ENCODE data around the gene SEMA5A. TPM values are rescaled to one million over a fixed set of nuclear protein-coding genes. Genes with fewer than 3 reads are reported as not detected.

Gene SEMA5A
- total and polyA plus RNA-seq, 7 donors, result 0.24 to 3.9 (median 0.66) TPM

GRCh38 chr5:9370256-9370655 is 175.6 kb downstream of the SEMA5A start:
- Histone ChIP-seq H3K27ac (no peak overlapping the region), H3K36me3 (ENCODE audit: insufficient read depth in 1 of 2, low read depth in 1 of 2) (no peaks in the 10 kb centered on the region), H3K27me3 (ENCODE audit: insufficient read depth in 3 of 3, low read length in 2 of 3) (no peaks in the 10 kb centered on the region), H3K4me3 (no peak overlapping the region), H3K9me3 (peaks cover 3% of the 10 kb centered on the region), H3K4me1 (no peaks in the 10 kb centered on the region)
- WGBS, 3 donors, result 76 to 89% (median 81%) methylated on average over 2 of the region's 2 CpGs
- no peak for ATAC-seq
- DNase-seq, result no peak
- intact Hi-C loops (cut with DNase I), result no loop called here
- TF ChIP-seq, protein P1, sequence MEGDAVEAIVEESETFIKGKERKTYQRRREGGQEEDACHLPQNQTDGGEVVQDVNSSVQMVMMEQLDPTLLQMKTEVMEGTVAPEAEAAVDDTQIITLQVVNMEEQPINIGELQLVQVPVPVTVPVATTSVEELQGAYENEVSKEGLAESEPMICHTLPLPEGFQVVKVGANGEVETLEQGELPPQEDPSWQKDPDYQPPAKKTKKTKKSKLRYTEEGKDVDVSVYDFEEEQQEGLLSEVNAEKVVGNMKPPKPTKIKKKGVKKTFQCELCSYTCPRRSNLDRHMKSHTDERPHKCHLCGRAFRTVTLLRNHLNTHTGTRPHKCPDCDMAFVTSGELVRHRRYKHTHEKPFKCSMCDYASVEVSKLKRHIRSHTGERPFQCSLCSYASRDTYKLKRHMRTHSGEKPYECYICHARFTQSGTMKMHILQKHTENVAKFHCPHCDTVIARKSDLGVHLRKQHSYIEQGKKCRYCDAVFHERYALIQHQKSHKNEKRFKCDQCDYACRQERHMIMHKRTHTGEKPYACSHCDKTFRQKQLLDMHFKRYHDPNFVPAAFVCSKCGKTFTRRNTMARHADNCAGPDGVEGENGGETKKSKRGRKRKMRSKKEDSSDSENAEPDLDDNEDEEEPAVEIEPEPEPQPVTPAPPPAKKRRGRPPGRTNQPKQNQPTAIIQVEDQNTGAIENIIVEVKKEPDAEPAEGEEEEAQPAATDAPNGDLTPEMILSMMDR (IDR thresholded peaks at IDR 0.05), result no peak

DNA sequence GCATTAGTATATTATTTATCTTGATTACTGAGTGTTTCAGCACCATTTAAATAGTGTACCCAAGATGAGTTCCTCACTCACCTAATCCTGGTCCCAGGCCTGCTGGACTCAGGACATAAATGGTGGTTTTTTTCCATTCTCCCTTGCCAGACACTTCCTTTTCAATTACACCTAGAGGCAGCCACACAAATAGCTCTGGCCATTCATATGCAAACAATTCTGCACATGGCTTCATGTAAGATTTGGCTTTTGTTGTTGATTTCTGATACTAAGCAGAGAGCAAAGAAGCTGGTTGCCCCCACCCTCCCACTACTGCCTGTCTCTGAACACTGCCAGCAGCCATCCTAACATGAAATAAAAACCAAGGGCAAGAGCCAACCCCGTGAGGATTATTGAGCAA is 180.4 kb downstream of the SEMA5A start:
- Histone ChIP-seq H3K9me3 (peaks cover 3% of the 10 kb centered on the region), H3K27ac (no peak overlapping the region), H3K4me1 (no peaks in the 10 kb centered on the region), H3K27me3 (ENCODE audit: insufficient read depth in 3 of 3, low read length in 2 of 3) (no peaks in the 10 kb centered on the region), H3K36me3 (ENCODE audit: insufficient read depth in 1 of 2, low read depth in 1 of 2) (no peaks in the 10 kb centered on the region), H3K4me3 (no peak overlapping the region)
- ATAC-seq, result no peak
- WGBS, 3 donors, result 51 to 68% (median 52%) methylated on average over 1 of the region's 1 CpG
- DNase-seq, result no peak
- intact Hi-C loops (cut with DNase I), result no loop called here
- TF ChIP-seq, protein P1 (IDR thresholded peaks at IDR 0.05), result no peak

DNA sequence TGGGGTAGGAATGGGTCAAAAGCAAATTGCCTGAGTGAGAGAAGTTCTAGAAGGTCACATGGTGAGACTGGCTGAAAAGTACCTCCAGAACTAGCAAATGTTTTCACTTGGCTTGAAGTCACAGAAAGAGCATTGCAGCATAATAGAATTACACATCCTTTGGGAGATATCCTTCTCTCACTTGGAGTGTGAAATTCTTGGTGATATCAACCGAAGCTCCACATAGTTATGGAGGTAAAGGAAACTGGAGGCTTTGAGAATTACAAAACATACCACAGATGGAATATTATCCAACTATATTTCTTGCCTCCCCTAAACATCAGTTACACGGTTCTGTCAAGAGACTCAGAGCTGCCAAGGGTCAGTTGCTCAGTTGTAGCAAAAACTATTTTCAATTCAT is 182.4 kb downstream of the SEMA5A start:
- WGBS, 3 donors, result 15 to 24% (median 22%) methylated on average over 2 of the region's 2 CpGs
- Histone ChIP-seq H3K36me3 (ENCODE audit: insufficient read depth in 1 of 2, low read depth in 1 of 2) (no peaks in the 10 kb centered on the region), H3K9me3 (no peaks in the 10 kb centered on the region), H3K27ac (no peak overlapping the region), H3K4me3 (no peak overlapping the region), H3K27me3 (ENCODE audit: insufficient read depth in 3 of 3, low read length in 2 of 3) (no peaks in the 10 kb centered on the region), H3K4me1 (no peaks in the 10 kb centered on the region)
- intact Hi-C loops (cut with DNase I), result loop anchor here (2.0 to 5.0 kb wide), 2 partner anchors 179 to 181 kb away; no protein-coding TSS in a partner anchor
- TF ChIP-seq, protein P1 (IDR thresholded peaks at IDR 0.05), result no peak
- no peak for ATAC-seq
- DNase-seq, result no peak

- Histone ChIP-seq H3K4me3 (no peak overlapping the region), H3K36me3 (ENCODE audit: insufficient read depth in 1 of 2, low read depth in 1 of 2) (no peaks in the 10 kb centered on the region), H3K9me3 (no peaks in the 10 kb centered on the region), H3K27me3 (ENCODE audit: insufficient read depth in 3 of 3, low read length in 2 of 3) (no peaks in the 10 kb centered on the region), H3K27ac (no peak overlapping the region), H3K4me1 (no peaks in the 10 kb centered on the region)
- DNase-seq (no peak), ATAC-seq (no peak)
- intact Hi-C loops (cut with DNase I), result loop anchor here (2.0 to 5.0 kb wide), 2 partner anchors 179 to 182 kb away; no protein-coding TSS in a partner anchor
- TF ChIP-seq, protein P1 (IDR thresholded peaks at IDR 0.05), result no peak
- WGBS, 3 donors, result 23 to 44% (median 28%) methylated on average over 2 of the region's 2 CpGs
These were observed 182.8 kb downstream of the SEMA5A start for GRCh38 chr5:9363026-9363425.

- ATAC-seq (no peak), DNase-seq (no peak)
- Histone ChIP-seq H3K27me3 (ENCODE audit: insufficient read depth in 3 of 3, low read length in 2 of 3) (no peaks in the 10 kb centered on the region), H3K36me3 (ENCODE audit: insufficient read depth in 1 of 2, low read depth in 1 of 2) (no peaks in the 10 kb centered on the region), H3K4me1 (no peaks in the 10 kb centered on the region), H3K4me3 (no peak overlapping the region), H3K27ac (no peak overlapping the region), H3K9me3 (no peaks in the 10 kb centered on the region)
- 86 to 89% (median 88%) methylated on average over 3 of the region's 3 CpGs for WGBS, 3 donors
- TF ChIP-seq, protein P1 (IDR thresholded peaks at IDR 0.05), result no peak
- intact Hi-C loops (cut with DNase I), result loop anchor here (2.0 to 5.0 kb wide), 2 partner anchors 180 to 182 kb away; no protein-coding TSS in a partner anchor
These were observed 183.3 kb downstream of the SEMA5A start for GRCh38 chr5:9362600-9362999.
